ENCODE data around the gene TXNL1. TPM values are rescaled to one million over a fixed set of nuclear protein-coding genes. Genes with fewer than 3 reads are reported as not detected.

Gene TXNL1
- total RNA-seq, 1 experiment from 2014 or later: 86.6 TPM

- POLR2A ChIA-PET: no interaction called here
- no peak for DNase-seq (ENCODE audit: unreplicated experiment)
- H3K9me3 Mint-ChIP-seq (ENCODE audit: unreplicated experiment): no peaks in the 10 kb centered on the region
- no peaks in the 10 kb centered on the region for H3K27me3 Mint-ChIP-seq (ENCODE audit: insufficient read depth, unreplicated experiment)
- H3K4me1 Mint-ChIP-seq (ENCODE audit: insufficient read depth, unreplicated experiment): no peaks in the 10 kb centered on the region
- TF ChIP-seq CTCF (IDR thresholded peaks at IDR 0.05; ENCODE audit: unreplicated experiment): no peak
- intact Hi-C loops (cut with micrococcal nuclease): loop anchor here (10.0 kb wide), 2 partner anchors 816 to 986 kb away; partner anchors contain the start of gene TCF4
- H3K4me3 Mint-ChIP-seq (ENCODE audit: unreplicated experiment): no peak overlapping the region
- no TSS peak for BruUV-seq (replicated peaks)
- CTCF ChIA-PET: no interaction called here
- H3K36me3 Mint-ChIP-seq (ENCODE audit: insufficient read depth, unreplicated experiment): no peaks in the 10 kb centered on the region
- H3K27ac Mint-ChIP-seq (ENCODE audit: low read depth, unreplicated experiment): no peak overlapping the region
These were observed 67.4 kb downstream of the TXNL1 start for GRCh38 chr18:56570978-56571377.

- CTCF ChIA-PET: interaction anchor here (1.0 to 1.6 kb wide), 3 partner anchors 211 to 1334 kb away, joined by 4 to 6 read pairs (median 6); no protein-coding TSS in a partner anchor
These were observed 69.0 kb downstream of the TXNL1 start for GRCh38 chr18:56569416-56569815.

GRCh38 chr18:56568986-56569385, 69.4 kb downstream of the TXNL1 start:
- Mint-ChIP-seq H3K27me3 (ENCODE audit: insufficient read depth, unreplicated experiment) (no peaks in the 10 kb centered on the region), H3K4me1 (ENCODE audit: insufficient read depth, unreplicated experiment) (no peaks in the 10 kb centered on the region), H3K27ac (ENCODE audit: low read depth, unreplicated experiment) (no peak overlapping the region), H3K4me3 (ENCODE audit: unreplicated experiment) (no peak overlapping the region), H3K9me3 (ENCODE audit: unreplicated experiment) (no peaks in the 10 kb centered on the region), H3K36me3 (ENCODE audit: insufficient read depth, unreplicated experiment) (no peaks in the 10 kb centered on the region)
- no TSS peak for BruUV-seq (replicated peaks)
- intact Hi-C loops (cut with micrococcal nuclease): no loop called here
- TF ChIP-seq CTCF (IDR thresholded peaks at IDR 0.05; ENCODE audit: unreplicated experiment): no peak
- DNase-seq (ENCODE audit: unreplicated experiment): no peak
- POLR2A ChIA-PET: interaction anchor here (0.7 kb wide), 2 partner anchors 175 to 396 kb away, joined by 3 read pairs; no protein-coding TSS in a partner anchor
- CTCF ChIA-PET: interaction anchor here (1.2 to 1.6 kb wide), 2 partner anchors 1154 to 1334 kb away, joined by 6 read pairs; no protein-coding TSS in a partner anchor

More at GRCh38 chr18:56569416-56569815, 69.0 kb downstream of the TXNL1 start:
- Mint-ChIP-seq H3K27ac (ENCODE audit: low read depth, unreplicated experiment) (no peak overlapping the region), H3K36me3 (ENCODE audit: insufficient read depth, unreplicated experiment) (no peaks in the 10 kb centered on the region), H3K4me1 (ENCODE audit: insufficient read depth, unreplicated experiment) (no peaks in the 10 kb centered on the region), H3K9me3 (ENCODE audit: unreplicated experiment) (no peaks in the 10 kb centered on the region), H3K4me3 (ENCODE audit: unreplicated experiment) (no peak overlapping the region), H3K27me3 (ENCODE audit: insufficient read depth, unreplicated experiment) (no peaks in the 10 kb centered on the region)
- intact Hi-C loops (cut with micrococcal nuclease): no loop called here
- TF ChIP-seq CTCF (IDR thresholded peaks at IDR 0.05; ENCODE audit: unreplicated experiment): no peak
- BruUV-seq (replicated peaks): no TSS peak
- no peak for DNase-seq (ENCODE audit: unreplicated experiment)
- POLR2A ChIA-PET: no interaction called here

GRCh38 chr18:56565551-56566345, 72.6 kb downstream of the TXNL1 start:
- intact Hi-C loops (cut with micrococcal nuclease): no loop called here
- Mint-ChIP-seq H3K9me3 (ENCODE audit: unreplicated experiment) (no peaks in the 10 kb centered on the region), H3K4me3 (ENCODE audit: unreplicated experiment) (no peak overlapping the region), H3K36me3 (ENCODE audit: insufficient read depth, unreplicated experiment) (no peaks in the 10 kb centered on the region), H3K27ac (ENCODE audit: low read depth, unreplicated experiment) (no peak overlapping the region), H3K4me1 (ENCODE audit: insufficient read depth, unreplicated experiment) (no peaks in the 10 kb centered on the region), H3K27me3 (ENCODE audit: insufficient read depth, unreplicated experiment) (no peaks in the 10 kb centered on the region)
- BruUV-seq (replicated peaks): no TSS peak
- no peak for TF ChIP-seq CTCF (IDR thresholded peaks at IDR 0.05; ENCODE audit: unreplicated experiment)
- peak; percentile 52 for DNase-seq (ENCODE audit: unreplicated experiment)
- CTCF ChIA-PET: interaction anchor here (0.6 to 1.6 kb wide), 4 partner anchors 10 to 1331 kb away, joined by 3 to 7 read pairs (median 4); no protein-coding TSS in a partner anchor
- POLR2A ChIA-PET: interaction anchor here (0.5 to 1.0 kb wide), 2 partner anchors 192 to 924 kb away, joined by 3 read pairs; no protein-coding TSS in a partner anchor

Measured in MCF 10A (cell line).